Uterus (tissue), 2 donors: Measurements from ENCODE around the gene TFAP2B.

Experiments
- POLR2A ChIP-seq, 2 donors: fragments of 450-650 bp; IDR thresholded peaks; one replicate each; pipeline ENCODE4 v1.6.1; 2016; ENCODE audit warnings: antibody characterized with exemption in 2 of 2, mild to moderate bottlenecking in 1 of 2, moderate library complexity in 1 of 2
- TF ChIP-seq, protein P1 (sequence below), 4 experiments: fragments of 200-600 bp in 2 of 4; fragments of 450-650 bp in 2 of 4; sonication (generic) in 2 of 4; IDR thresholded peaks; one replicate each; pipeline ENCODE4 v1.5.1; 2016 to 2019; ENCODE audit warnings: antibody characterized with exemption in 4 of 4, mild to moderate bottlenecking in 2 of 4, moderate library complexity in 1 of 4

DNA sequence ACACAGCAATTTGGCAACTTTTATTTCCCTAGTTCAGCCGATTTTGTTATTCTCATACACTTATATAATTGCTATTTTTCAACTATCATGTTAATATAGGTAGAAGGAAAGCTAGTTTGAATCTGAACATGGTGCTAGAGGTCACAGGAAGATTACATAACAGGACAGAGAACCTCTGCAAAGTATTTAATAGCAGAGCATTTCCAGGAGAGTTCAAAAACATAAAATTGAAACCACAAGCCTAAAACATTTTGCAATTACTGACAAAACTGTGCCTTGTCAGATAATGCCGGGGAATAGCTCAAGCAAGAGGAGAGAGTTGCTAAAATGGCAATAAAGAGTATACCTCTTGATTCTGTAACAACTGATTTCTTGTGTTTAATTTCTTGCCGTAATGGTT is 70.8 kb downstream of the TFAP2B start:
- TF ChIP-seq, protein P1, sequence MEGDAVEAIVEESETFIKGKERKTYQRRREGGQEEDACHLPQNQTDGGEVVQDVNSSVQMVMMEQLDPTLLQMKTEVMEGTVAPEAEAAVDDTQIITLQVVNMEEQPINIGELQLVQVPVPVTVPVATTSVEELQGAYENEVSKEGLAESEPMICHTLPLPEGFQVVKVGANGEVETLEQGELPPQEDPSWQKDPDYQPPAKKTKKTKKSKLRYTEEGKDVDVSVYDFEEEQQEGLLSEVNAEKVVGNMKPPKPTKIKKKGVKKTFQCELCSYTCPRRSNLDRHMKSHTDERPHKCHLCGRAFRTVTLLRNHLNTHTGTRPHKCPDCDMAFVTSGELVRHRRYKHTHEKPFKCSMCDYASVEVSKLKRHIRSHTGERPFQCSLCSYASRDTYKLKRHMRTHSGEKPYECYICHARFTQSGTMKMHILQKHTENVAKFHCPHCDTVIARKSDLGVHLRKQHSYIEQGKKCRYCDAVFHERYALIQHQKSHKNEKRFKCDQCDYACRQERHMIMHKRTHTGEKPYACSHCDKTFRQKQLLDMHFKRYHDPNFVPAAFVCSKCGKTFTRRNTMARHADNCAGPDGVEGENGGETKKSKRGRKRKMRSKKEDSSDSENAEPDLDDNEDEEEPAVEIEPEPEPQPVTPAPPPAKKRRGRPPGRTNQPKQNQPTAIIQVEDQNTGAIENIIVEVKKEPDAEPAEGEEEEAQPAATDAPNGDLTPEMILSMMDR (IDR thresholded peaks at IDR 0.05) = no peak
- no peak for TF ChIP-seq POLR2A (IDR thresholded peaks at IDR 0.05)
